SKM-1 (cell line): ENCODE results near the gene RELA.
A peak's percentile ranks its signal among the peaks of the same experiment; 100 is the strongest.
"Not testable (repeated sequence)": the region's sequence is repeated elsewhere in the genome, so short reads cannot be mapped to it uniquely, and the experiment has no call there.

ENCODE experiments used
- DNase-seq: peaks from one replicate; lab custom pipeline; 2025; ENCODE audit not compliant: unreplicated experiment; lab: John Stamatoyannopoulos, UW

RELA gene

DNA sequence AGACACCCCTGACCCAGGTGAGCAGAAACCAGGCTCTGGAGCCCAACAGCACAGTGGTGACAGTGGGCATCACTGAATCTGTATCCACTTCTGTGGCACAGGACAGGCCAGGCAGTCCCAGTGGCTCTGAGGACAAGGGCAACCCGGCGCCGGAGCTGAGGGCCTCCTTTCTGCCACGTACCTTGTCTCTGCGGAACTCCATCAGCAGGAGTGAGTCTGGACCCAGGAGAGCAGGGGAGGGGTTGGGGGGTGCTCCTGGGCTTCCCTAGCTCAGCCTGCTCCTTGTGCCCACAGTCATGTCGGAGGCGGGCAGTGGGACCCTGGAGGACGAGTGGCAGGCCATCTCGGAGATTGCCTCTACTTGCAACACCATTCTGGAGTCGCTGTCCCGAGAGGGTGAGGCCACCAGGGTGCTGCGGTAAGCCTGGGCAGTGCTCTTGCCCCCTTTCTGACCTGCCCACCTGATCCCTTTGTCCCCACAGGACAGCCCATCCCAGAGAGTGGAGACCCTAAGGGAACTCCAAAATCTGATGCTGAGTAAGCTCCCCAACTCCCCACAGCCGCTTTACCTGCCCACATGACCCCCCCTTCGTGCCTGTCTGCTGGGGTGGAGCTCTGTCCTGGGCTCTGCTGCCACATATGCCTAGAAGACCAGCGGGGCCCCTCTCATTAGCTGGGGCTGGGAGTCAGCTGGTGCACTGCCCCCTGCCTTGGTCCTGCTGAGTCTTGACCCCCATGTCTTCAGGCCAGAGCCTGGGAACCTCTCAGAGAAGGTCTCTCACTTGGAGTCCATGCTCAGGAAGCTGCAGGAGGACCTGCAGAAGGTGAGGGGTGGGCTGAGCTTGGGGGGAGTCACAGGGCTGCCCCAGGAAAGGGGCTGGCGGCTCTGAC, 12.8 kb downstream of the RELA start:
- no peak for DNase-seq

- no peak for DNase-seq
Measured at GRCh38 chr11:65648997-65649493, 13.7 kb downstream of the RELA start.

- no peak for DNase-seq
Measured at GRCh38 chr11:65646958-65647701, 15.6 kb downstream of the RELA start.

DNA sequence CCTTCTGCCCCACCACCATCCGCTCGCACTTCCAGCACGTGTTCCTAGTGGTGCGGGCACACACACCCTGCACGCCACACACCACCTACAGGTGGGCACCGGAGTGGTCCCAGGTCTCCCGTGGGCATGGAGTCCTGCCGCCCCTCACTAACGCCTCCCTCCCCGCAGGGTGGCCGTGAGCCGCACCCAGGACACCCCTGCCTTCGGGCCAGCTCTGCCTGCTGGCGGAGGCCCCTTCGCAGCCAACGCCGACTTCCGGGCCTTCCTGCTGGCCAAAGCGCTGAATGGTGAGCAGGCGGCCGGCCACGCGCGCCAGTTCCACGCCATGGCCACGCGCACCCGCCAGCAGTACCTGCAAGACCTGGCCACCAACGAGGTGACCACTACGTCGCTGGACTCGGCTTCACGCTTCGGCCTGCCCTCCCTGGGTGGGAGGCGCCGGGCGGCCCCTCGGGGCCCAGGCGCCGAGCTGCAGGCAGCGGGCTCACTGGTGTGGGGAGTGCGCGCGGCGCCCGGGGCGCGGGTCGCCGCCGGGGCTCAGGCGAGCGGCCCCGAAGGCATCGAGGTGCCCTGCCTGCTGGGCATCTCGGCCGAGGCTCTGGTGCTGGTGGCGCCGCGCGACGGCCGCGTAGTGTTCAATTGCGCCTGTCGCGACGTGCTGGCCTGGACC, 16.3 kb downstream of the RELA start:
- DNase-seq, result no peak

GRCh38 chr11:65645710-65646109, 17.0 kb downstream of the RELA start:
- no peak for DNase-seq

DNA sequence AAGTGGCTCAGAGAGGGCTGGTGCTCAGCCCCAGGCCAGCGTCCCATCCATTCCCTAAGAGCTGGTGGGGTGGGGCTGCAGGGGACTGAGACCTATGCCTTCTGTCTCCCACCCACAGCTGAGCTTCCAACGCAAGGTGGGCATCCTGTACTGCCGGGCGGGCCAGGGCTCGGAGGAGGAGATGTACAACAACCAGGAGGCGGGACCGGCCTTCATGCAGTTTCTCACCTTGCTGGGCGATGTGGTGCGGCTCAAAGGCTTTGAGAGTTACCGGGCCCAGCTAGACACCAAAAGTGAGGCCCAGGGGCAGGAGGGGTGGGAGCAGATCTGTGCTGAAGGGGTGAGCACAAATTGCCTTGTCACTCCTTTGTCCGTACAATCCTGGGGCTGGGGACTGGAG, 17.9 kb downstream of the RELA start:
- DNase-seq, result no peak

DNA sequence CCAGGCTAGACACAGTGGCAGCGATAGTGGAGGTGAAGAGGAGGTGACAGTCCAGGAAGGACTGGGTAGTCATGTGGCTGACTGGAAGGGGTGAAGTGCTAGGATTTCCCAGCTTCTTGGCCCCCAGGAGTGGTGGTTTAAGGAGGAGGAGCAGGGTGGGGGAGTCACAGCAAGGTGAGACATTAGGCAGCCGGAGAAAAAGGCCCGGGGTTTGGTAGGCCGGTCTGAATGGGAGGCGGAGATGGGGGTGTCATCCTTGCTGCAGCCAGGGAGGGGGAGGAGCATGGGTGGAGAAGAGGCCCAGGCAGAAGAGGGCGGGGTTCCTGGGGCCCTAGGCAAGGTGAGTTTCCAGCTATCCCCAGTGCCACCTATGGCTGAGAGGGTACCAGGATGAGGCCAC, 18.7 kb downstream of the RELA start:
- no peak for DNase-seq

GRCh38 chr11:65642014-65642671, 20.6 kb downstream of the RELA start:
- no peak for DNase-seq

- no peak for DNase-seq
Measured at GRCh38 chr11:65641297-65642013, 21.3 kb downstream of the RELA start.

- peak; percentile 63 for DNase-seq
Measured at GRCh38 chr11:65640483-65641296, 22.0 kb downstream of the RELA start.

GRCh38 chr11:65639623-65640482, 22.9 kb downstream of the RELA start:
- no peak for DNase-seq

GRCh38 chr11:65639228-65639597, 23.5 kb downstream of the RELA start:
- DNase-seq, result not testable (repeated sequence)

DNA sequence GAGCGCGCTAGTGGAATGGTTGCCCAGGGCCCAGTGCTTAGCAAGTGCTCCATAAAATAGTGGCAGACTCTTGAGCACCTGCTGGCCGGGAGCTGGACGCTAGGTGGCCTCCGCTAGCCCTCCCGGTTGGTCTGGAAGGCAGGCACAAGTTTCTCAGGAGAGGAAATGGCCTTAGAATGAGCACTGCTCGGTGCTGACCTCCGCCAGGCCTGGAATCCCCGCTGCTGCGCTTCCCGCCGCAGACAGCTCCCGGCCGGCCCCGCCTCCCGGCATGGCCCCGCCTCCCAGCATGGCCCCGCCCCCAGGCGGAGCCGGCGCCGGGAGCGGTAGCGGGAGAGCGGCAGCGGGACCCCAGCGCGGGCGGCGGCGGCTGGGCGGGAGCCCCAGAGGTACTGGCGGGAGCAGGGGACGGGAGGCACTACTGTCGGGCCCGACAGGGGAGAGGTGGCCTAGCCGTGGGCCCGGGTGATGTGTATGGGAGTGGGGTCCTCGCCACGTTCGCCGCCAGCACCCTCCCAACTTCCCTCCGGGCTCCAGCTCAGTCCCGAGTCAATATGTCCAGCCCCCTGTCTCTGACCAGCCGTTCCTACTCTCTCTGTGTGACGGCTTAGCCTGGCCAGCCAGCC, 24.8 kb downstream of the RELA start, which contains the start of gene SIPA1:
Gene SIPA1, plus strand, starts transcription at position 308 of the 626 bp plus-strand sequence. CDS start 2,821 bp downstream, outside the sequence.
- peak; percentile 35 for DNase-seq

DNA sequence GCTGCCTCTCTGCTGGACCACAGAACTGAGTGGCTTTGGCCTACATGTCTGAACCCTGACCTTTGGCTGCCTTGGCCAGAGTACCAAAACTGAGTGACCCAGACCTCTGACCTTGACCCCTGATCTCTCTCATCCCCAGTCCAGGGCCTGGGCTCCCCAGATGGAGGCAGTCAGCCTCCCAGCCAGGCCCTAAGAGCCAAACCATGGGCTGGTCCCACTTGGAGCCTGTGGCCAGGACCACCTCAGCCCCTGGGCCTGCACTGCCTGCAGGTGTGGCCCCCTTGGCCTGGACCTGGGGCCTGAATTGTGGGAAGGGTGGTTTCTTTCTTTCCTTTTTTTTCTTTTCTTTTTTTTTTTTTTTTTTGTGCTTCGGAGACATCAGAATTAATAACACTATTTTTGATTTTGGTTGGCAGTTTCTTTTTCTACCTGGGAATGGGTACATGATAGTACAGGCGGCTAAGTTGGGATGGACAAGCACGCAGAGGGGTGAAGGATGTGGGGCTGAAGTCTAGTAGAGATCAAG, 25.6 kb downstream of the RELA start:
- DNase-seq, result no peak

DNA sequence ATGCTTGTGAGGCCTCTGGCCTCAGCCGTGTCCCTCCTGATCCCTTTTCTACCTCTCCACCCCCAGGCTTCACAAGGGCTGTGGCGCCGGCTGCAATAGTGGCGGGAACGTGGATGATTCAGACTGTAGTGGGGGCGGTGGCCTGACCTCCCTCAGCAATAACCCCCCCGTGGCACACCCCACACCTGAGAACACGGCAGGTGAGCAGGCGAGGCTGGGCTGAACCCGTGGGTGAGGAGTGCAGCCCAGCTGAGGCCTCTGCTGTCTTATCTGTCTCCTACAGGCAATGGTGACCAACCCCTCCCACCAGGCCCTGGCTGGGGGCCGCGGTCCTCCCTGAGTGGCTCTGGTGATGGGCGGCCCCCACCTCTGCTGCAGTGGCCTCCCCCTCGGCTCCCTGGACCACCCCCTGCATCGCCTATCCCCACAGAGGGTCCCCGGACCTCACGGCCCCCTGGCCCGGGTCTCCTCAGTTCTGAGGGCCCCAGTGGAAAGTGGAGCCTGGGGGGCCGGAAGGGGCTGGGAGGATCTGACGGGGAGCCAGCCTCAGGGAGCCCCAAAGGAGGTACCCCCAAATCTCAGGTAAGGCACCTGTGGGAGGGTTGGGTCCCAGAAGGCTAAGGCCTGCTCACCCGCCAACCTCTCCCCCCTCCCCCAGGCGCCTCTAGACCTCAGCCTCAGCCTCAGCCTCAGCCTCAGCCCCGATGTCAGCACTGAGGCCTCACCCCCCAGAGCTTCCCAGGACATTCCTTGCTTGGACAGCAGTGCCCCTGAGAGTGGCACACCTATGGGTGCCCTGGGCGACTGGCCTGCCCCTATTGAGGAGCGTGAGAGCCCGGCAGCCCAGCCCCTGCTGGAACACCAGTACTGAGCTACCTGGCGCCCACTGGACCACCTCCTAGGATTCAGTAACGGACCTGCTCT, 26.3 kb downstream of the RELA start:
- DNase-seq, result no peak

DNA sequence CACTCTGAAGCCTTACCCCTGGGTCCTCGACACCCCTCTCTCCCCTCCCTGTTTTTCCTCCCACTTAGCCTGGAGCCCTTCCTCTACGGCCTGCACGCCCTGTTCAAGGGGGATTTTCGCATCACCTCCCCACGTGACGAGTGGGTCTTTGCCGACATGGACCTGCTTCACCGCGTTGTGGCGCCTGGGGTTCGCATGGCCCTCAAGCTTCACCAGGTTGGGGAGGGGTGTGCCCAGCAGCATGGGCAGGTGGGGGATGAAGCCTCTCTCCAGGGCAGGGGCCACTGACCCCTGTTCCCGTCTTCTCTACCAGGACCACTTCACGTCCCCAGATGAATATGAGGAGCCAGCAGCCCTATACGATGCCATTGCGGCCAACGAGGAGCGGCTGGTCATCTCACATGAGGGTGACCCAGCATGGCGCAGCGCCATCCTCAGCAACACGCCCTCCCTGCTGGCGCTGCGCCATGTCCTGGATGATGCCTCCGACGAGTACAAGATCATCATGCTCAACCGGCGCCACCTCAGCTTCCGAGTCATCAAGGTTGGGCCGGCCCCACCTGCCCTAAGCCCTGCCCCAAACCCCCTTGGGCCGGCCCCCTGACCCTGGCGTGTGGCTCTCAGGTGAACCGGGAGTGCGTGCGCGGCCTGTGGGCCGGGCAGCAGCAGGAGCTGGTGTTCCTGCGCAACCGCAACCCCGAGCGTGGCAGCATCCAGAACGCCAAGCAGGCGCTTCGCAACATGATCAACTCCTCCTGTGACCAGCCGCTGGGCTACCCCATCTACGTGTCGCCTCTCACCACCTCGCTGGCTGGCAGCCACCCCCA, 27.6 kb downstream of the RELA start:
- DNase-seq, result no peak
